Renal pelvis (tissue), 4 donors: ENCODE data around the gene PCSK7. TPM values are rescaled to one million over a fixed set of nuclear protein-coding genes. Genes with fewer than 3 reads are reported as not detected.

ENCODE experiments used
- DNase-seq: peaks from one replicate; pipeline ENCODE4 v3.0.0-alpha.2; 2013
- polyA plus RNA-seq, 3 donors: library from polyadenylated mRNA; unstranded; fragments of 120-200 nt; gene quantifications; one replicate each; pipeline ENCODE4 v1.2.1, GENCODE V29; 2013; ENCODE audit not compliant: insufficient read length in 3 of 3

PCSK7 gene
- polyA plus RNA-seq, 3 donors = 20.7 to 33.6 (median 31.8) TPM

DNA sequence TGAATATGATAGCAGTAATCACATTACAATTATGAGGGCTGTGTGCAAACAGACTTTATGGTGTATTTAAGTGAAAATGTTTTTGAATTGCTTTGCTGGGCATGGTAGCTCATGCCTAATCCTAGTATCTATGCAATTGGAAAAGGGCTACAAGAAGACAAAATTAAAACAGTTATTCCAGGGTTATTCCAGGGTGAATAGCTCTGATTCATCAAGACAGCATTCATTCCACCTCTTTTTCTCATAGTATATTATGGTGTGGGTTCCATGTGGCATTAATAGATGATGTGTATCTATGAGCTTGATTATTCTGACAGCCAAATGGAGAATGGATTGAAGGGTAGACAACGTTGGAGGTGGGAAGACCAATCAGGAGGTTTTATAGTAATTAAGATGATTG is 65.4 kb downstream of the PCSK7 start:
- no peak for DNase-seq

DNA sequence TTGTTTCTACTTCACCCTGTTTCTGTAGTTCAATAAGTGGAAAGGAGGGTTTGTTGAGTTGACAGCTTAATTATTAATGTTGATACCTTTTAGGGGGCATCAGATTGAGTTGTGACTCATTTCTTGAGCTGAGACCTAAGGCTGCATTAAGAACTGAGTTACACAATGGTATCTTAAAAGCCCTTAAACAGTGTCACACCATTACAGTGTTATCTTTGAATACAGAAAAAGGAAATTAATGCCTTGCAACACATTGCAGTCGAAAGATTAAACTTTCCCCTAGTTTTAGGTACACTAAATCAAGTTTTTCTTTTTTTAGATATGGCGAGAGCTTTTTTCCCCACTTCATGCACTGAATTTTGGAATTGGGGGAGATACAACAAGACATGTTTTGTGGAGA is 71.0 kb downstream of the PCSK7 start:
- DNase-seq = no peak

DNA sequence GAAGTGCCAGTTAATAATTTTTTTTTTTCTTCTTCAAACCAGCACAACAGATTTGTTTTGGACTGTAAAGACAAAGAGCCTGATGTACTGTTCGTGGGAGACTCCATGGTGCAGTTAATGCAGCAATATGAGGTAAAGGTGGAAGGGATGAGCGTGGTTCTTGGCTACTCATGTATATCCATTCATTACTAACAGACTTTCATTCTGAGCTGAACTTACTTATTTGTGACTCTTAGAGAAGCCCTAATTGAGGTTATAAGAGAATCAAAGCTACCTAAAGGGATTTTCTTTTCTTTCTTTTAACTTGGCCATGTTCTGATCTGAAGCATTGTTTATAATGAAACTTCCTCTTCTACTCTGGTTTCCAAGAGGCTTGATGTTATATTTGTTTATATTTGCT is 72.0 kb downstream of the PCSK7 start:
- DNase-seq = no peak

DNA sequence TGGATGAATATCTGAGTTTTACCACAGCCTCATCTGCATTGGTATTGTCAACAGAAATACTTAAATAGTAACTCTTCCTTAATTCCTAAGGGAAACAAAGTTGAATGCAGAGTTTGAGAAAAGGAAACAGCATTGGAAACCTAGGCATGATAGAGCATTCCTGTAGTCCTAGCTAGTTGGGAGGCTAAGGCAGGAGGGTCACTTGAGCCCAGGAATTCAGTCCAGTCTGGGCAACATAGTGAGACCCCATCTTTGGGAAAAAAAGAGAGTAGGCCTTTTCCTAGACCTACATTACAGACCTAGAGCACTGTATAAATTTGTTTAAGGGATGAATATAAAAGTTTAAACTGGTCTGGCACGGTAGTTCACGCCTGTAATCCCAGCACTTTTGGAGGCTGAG is 74.4 kb downstream of the PCSK7 start:
- no peak for DNase-seq

DNA sequence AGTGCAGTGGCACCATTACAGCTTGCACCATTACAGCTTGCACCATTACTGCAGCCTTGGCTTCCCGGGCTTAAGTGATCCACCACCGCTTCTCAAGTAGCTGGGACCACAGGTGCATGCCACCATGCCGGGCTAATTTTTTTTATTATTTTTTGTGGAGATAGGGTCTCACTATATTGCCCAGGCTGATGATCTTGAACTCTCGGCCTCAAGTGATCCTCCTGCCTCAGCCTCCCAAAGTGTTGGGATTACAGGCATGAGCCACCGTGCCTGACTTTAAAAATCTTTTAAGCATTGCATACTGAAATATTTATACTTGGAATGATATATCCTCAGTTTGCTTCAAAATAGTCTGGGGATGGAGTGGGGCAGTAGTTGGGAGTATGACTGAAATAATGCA is 77.4 kb downstream of the PCSK7 start:
- DNase-seq = no peak

Other genes with a start within 250 kb of the PCSK7 start
- gene SIK3, start 133.6 kb downstream of the PCSK7 start, polyA plus RNA-seq = 10 to 100 TPM; 34.9 to 46.3 (median 45.6) TPM
- 10 to 100 TPM; 64.9 to 81.7 (median 74.5) TPM for gene PAFAH1B2, start 87.8 kb downstream of the PCSK7 start, polyA plus RNA-seq
- 10 to 100 TPM; 39.8 to 58.6 (median 50.9) TPM for gene SIDT2, start 53.3 kb downstream of the PCSK7 start, polyA plus RNA-seq
- 100 to 1,000 TPM in 2 of 3 donors, 10 to 100 TPM in 1; 96.5 to 152 (median 146) TPM for gene TAGLN, start 32.7 kb downstream of the PCSK7 start, polyA plus RNA-seq
- 10 to 100 TPM; 30.7 to 36.4 (median 34.9) TPM for gene RNF214, start 598 bp upstream of the PCSK7 start, polyA plus RNA-seq
- gene BACE1-AS, start 59.3 kb upstream of the PCSK7 start, polyA plus RNA-seq = 10 to 100 TPM; 17.6 to 29.3 (median 22.8) TPM
- gene BACE1, start 84.2 kb upstream of the PCSK7 start, polyA plus RNA-seq = 10 to 100 TPM; 55.9 to 63.6 (median 60.8) TPM
- gene CEP164, start 95.8 kb upstream of the PCSK7 start, polyA plus RNA-seq = 10 to 100 TPM; 27.3 to 39.7 (median 38.0) TPM